Astrocyte (in vitro differentiated cells and primary cell): ENCODE results near the gene FAM209B.

Source experiments
- EZH2 ChIP-seq: IDR thresholded peaks from 2 replicates; pipeline ENCODE4 v1.6.1; 2012; ENCODE audit warnings: mild to moderate bottlenecking, low read length, inconsistent platforms; ENCODE audit not compliant: insufficient read depth
- TF ChIP-seq, protein P1 (sequence below): IDR thresholded peaks from 2 replicates; pipeline ENCODE4 v1.5.1; 2011; ENCODE audit warnings: low read depth, mild to moderate bottlenecking, inconsistent platforms, low read length, moderate library complexity; ENCODE audit not compliant: insufficient read depth

DNA sequence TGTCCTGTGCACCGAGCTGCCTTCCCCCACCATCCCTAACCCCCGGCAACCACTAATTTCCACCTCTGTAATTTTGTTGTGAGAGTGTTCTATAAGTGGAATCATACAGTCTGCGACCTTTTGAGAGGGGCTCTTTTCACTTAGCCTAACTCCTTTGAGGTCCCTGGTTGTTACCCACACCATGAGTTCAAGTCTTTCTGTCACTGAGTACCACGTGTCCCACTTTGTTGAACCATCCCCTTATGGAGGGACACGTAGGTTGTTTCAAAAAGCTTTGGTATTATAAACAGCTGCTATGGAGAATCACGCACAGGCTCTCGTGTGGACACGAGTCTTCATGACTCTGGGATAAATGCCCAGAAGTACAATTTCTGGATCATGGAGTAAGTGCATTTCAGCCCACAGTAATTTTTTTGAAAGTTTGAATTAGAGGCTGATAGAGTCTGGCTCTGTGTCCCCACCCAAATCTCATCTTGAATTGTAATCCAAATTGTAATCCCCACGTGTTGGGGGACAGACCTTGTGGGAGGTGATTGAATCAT, 9.5 kb downstream of the FAM209B start:
- TF ChIP-seq, protein P1, sequence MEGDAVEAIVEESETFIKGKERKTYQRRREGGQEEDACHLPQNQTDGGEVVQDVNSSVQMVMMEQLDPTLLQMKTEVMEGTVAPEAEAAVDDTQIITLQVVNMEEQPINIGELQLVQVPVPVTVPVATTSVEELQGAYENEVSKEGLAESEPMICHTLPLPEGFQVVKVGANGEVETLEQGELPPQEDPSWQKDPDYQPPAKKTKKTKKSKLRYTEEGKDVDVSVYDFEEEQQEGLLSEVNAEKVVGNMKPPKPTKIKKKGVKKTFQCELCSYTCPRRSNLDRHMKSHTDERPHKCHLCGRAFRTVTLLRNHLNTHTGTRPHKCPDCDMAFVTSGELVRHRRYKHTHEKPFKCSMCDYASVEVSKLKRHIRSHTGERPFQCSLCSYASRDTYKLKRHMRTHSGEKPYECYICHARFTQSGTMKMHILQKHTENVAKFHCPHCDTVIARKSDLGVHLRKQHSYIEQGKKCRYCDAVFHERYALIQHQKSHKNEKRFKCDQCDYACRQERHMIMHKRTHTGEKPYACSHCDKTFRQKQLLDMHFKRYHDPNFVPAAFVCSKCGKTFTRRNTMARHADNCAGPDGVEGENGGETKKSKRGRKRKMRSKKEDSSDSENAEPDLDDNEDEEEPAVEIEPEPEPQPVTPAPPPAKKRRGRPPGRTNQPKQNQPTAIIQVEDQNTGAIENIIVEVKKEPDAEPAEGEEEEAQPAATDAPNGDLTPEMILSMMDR = no peak
- TF ChIP-seq EZH2 = no peak
